A549 (cell line): ENCODE data around the gene TTC8. TPM values are rescaled to one million over a fixed set of nuclear protein-coding genes. Genes with fewer than 3 reads are reported as not detected.

Experiments
- ATAC-seq, 2 experiments: fragments of 200-7000 bp in 1 of 2; fragments of >200 bp in 1 of 2; cut with Nextera tagmentation in 1 of 2; cut with Tn5 transposase in 1 of 2; 3 replicates each; pipeline versions ENCODE4 v1.8.0 to v1.9.1; 2018 to 2020; ENCODE audit warnings: mild to moderate bottlenecking in 1 of 2, moderate library complexity in 1 of 2
- CTCF ChIA-PET: fragments of 300-600 bp; sonication (Branson Sonifier 250); formaldehyde crosslinking; extraction: SDS; loops from one replicate; lab custom pipeline; 2021; ENCODE audit warnings: antibody characterized with exemption, inconsistent platforms; lab: Yijun Ruan, JAX
- POLR2A ChIA-PET: fragments of 350-600 bp; formaldehyde crosslinking; extraction: SDS; loops from one replicate; lab custom pipeline; 2021; ENCODE audit warnings: antibody characterized with exemption, inconsistent platforms; lab: Yijun Ruan, JAX
- DNase-seq, 2 experiments: peaks; one replicate each; pipeline versions ENCODE4 v3.0.0 to v3.0.0-alpha.2; 2011 to 2016; ENCODE audit warnings: low read depth in 1 of 2, low spot score in 1 of 2
- FAIRE-seq: peaks from 2 replicates; lab custom pipeline; 2011; peaks lifted over from hg19 to GRCh38; lab: Jason Lieb, UNC
- H3K27ac ChIP-seq, 2 experiments: fragments of >200 bp; sonication (Bioruptor Twin); formaldehyde crosslinking; 3 replicates each; pipeline ENCODE4 v1.5.1; 2016 to 2017
- H3K4me1 ChIP-seq: fragments of >200 bp; sonication (Bioruptor Twin); formaldehyde crosslinking; 3 replicates; pipeline ENCODE4 v1.6.1; 2016
- H3K4me2 ChIP-seq: fragments of >200 bp; sonication (Bioruptor Twin); formaldehyde crosslinking; 3 replicates; pipeline ENCODE4 v1.6.1; 2016
- H3K4me3 ChIP-seq: fragments of >200 bp; sonication (Bioruptor Twin); formaldehyde crosslinking; 3 replicates; pipeline ENCODE4 v1.5.1; 2016
- H3K9me3 ChIP-seq: fragments of >200 bp; sonication (Bioruptor Twin); formaldehyde crosslinking; 3 replicates; pipeline ENCODE4 v1.6.1; 2016
- ATOH8 ChIP-seq: fragments of 250-450 bp; sonication (Bioruptor Pico); IDR thresholded peaks from 2 replicates; pipeline ENCODE4 v1.5.0; 2020; ENCODE audit warnings: low read depth, mild to moderate bottlenecking, moderate library complexity
- BCL3 ChIP-seq: fragments of >200 bp; sonication (Bioruptor Twin); formaldehyde crosslinking; IDR thresholded peaks from 3 replicates; pipeline ENCODE4 v1.6.1; 2016
- CHD2 ChIP-seq: fragments of 150-350 bp; IDR thresholded peaks from 2 replicates; pipeline ENCODE4 v1.6.1; 2014; ENCODE audit warnings: low read length; ENCODE audit not compliant: partially characterized antibody
- EHF ChIP-seq: fragments of 250-450 bp; sonication (Bioruptor Pico); IDR thresholded peaks from 2 replicates; pipeline ENCODE4 v1.5.0; 2020; ENCODE audit warnings: mild to moderate bottlenecking
- EP300 ChIP-seq, 2 experiments: fragments of >200 bp; sonication (Bioruptor Twin); formaldehyde crosslinking; IDR thresholded peaks; 2 replicates in 1 of 2; 3 replicates in 1 of 2; pipeline ENCODE4 v1.6.1; 2016 to 2017
- ESRRA ChIP-seq: fragments of 150-350 bp; IDR thresholded peaks from 2 replicates; pipeline ENCODE4 v1.6.1; 2014; ENCODE audit warnings: mild to moderate bottlenecking, low read length, borderline replicate concordance
- FOSB ChIP-seq: fragments of 250-450 bp; sonication (Bioruptor Pico); IDR thresholded peaks from 2 replicates; pipeline ENCODE4 v1.5.0; 2020; ENCODE audit warnings: mild to moderate bottlenecking, moderate library complexity
- FOXS1 ChIP-seq: fragments of 250-450 bp; sonication (Bioruptor Pico); IDR thresholded peaks from 2 replicates; pipeline ENCODE4 v1.5.0; 2020; ENCODE audit warnings: mild to moderate bottlenecking, moderate library complexity
- HDAC2 ChIP-seq: fragments of 200-600 bp; sonication (generic); IDR thresholded peaks from 2 replicates; pipeline ENCODE4 v1.6.1; 2016
- HES2 ChIP-seq: fragments of >200 bp; sonication (Bioruptor Twin); formaldehyde crosslinking; IDR thresholded peaks from 2 replicates; pipeline ENCODE4 v1.6.1; 2016
- HEYL ChIP-seq: fragments of 250-450 bp; sonication (Bioruptor Pico); IDR thresholded peaks from 2 replicates; pipeline ENCODE4 v1.8.0; 2021; ENCODE audit warnings: mild to moderate bottlenecking, moderate library complexity
- JUN ChIP-seq, 2 experiments: fragments of >200 bp; sonication (Bioruptor Twin); formaldehyde crosslinking; IDR thresholded peaks; 2 replicates in 1 of 2; 3 replicates in 1 of 2; pipeline ENCODE4 v1.6.1; 2016 to 2017
- KDM1A ChIP-seq: fragments of 200-600 bp; sonication (generic); IDR thresholded peaks from 2 replicates; pipeline ENCODE4 v1.6.1; 2016; ENCODE audit warnings: low read depth, mild to moderate bottlenecking
- KDM5A ChIP-seq: fragments of 200-600 bp; sonication (generic); IDR thresholded peaks from 2 replicates; pipeline ENCODE4 v1.6.1; 2016; ENCODE audit warnings: antibody characterized with exemption, mild to moderate bottlenecking
- MAFK ChIP-seq: fragments of 450-650 bp; IDR thresholded peaks from 2 replicates; pipeline ENCODE4 v1.6.1; 2014; ENCODE audit not compliant: partially characterized antibody
- MAX ChIP-seq: IDR thresholded peaks from 2 replicates; pipeline ENCODE4 v1.6.1; 2012
- MAZ ChIP-seq: fragments of 150-350 bp; IDR thresholded peaks from 2 replicates; pipeline ENCODE4 v1.6.1; 2014; ENCODE audit warnings: antibody characterized with exemption, low read depth, low read length, borderline replicate concordance
- MYC ChIP-seq: IDR thresholded peaks from 2 replicates; pipeline ENCODE4 v1.6.1; 2012; ENCODE audit warnings: mild to moderate bottlenecking, inconsistent platforms, low read length, improper control_type of control experiment, borderline replicate concordance
- NFE2L2 ChIP-seq: fragments of 150-350 bp; conservative IDR thresholded peaks from 2 replicates; pipeline ENCODE4 v1.6.1; 2014; ENCODE audit warnings: low read length
- NR3C1 ChIP-seq: fragments of >200 bp; sonication (Bioruptor Twin); formaldehyde crosslinking; IDR thresholded peaks from 3 replicates; pipeline ENCODE4 v1.6.1; 2017
- PHF8 ChIP-seq: fragments of 200-600 bp; sonication (generic); IDR thresholded peaks from 2 replicates; pipeline ENCODE4 v1.6.1; 2016; ENCODE audit warnings: low read depth, mild to moderate bottlenecking, antibody characterized with exemption, moderate library complexity, borderline replicate concordance
- POLR2A ChIP-seq: IDR thresholded peaks from 2 replicates; pipeline ENCODE4 v1.6.1; 2012; ENCODE audit warnings: mild to moderate bottlenecking, low read length
- POLR2AphosphoS2 ChIP-seq: conservative IDR thresholded peaks from 2 replicates; pipeline ENCODE4 v1.6.1; 2012; ENCODE audit warnings: low read length, improper control_type of control experiment, inconsistent platforms
- RCOR1 ChIP-seq: fragments of 150-350 bp; IDR thresholded peaks from 2 replicates; pipeline ENCODE4 v1.6.1; 2014; ENCODE audit warnings: antibody characterized with exemption, low read length, low read depth
- REST ChIP-seq: fragments of 200-600 bp; sonication (generic); IDR thresholded peaks from 2 replicates; pipeline ENCODE4 v1.6.1; 2016; ENCODE audit warnings: antibody characterized with exemption, mild to moderate bottlenecking, moderate library complexity
- RFX5 ChIP-seq: fragments of 450-650 bp; IDR thresholded peaks from 2 replicates; pipeline ENCODE4 v1.7.1; 2014; ENCODE audit warnings: antibody characterized with exemption, mild to moderate bottlenecking, moderate library complexity
- SMC3 ChIP-seq: fragments of >200 bp; sonication (Bioruptor Twin); formaldehyde crosslinking; IDR thresholded peaks from 3 replicates; pipeline ENCODE4 v1.6.1; 2018; ENCODE audit warnings: inconsistent platforms
- SREBF2 ChIP-seq: fragments of 450-650 bp; IDR thresholded peaks from 2 replicates; pipeline ENCODE4 v1.6.1; 2014; ENCODE audit warnings: mild to moderate bottlenecking, moderate library complexity
- USF2 ChIP-seq: fragments of 450-650 bp; IDR thresholded peaks from 2 replicates; pipeline ENCODE4 v1.6.1; 2014; ENCODE audit warnings: antibody characterized with exemption
- WGBS: methylation state at CpG from one replicate; pipeline ENCODE4 v1.1.6; 2017; ENCODE audit errors: missing lambda C conversion rate; 5-methylcytosine and 5-hydroxymethylcytosine counted together
- polyA plus RNA-seq, 4 experiments: library from polyadenylated mRNA; depleted of rRNA in 3 of 4; stranded (reverse); fragments of >200 nt; fragmentation: RNase III in 1 of 4; extraction: RNeasy Plus Mini Kit Qiagen cat#74134 plus additional on column Dnase treatment in 1 of 4; gene quantifications; 2 replicates in 3 of 4; 3 replicates in 1 of 4; pipeline ENCODE4 v1.2.3, GENCODE V29; 2011 to 2017

Gene TTC8
- polyA plus RNA-seq, 2 of the 4 experiments (the other 2 are of a cell fraction): 36.6 to 56.8 TPM

- 74% methylated on average over 1 of the region's 1 CpG for WGBS
- Histone ChIP-seq H3K4me1 (no peaks in the 10 kb centered on the region), H3K4me3 (no peak overlapping the region), H3K27ac (no peak overlapping the region), H3K4me2 (no peak overlapping the region), H3K9me3 (no peaks in the 10 kb centered on the region)
- POLR2A ChIA-PET: no interaction called here
- no peak for TF ChIP-seq FOXS1
- TF ChIP-seq HES2: no peak
- TF ChIP-seq RFX5: no peak
- TF ChIP-seq ATOH8 (CRISPR knock-in tag): no peak
- no peak for TF ChIP-seq NR3C1
- no peak for TF ChIP-seq EP300 (IDR thresholded peaks at IDR 0.05)
- no peak for TF ChIP-seq MAX
- TF ChIP-seq HDAC2: no peak
- TF ChIP-seq EHF (CRISPR knock-in tag): no peak
- CTCF ChIA-PET: interaction anchor here (1.0 kb wide), 1 partner anchor 174 kb away, joined by 3 read pairs; no protein-coding TSS in a partner anchor
- FAIRE-seq (no peak), DNase-seq (no peak), ATAC-seq (no peak)
These were observed 28.2 kb downstream of the TTC8 start for GRCh38 chr14:88852632-88853031.

- no peaks in the 10 kb centered on the region for H3K4me1 ChIP-seq
- H3K27ac ChIP-seq: no peak overlapping the region
- ATAC-seq (no peak), DNase-seq (no peak), FAIRE-seq (no peak)
- H3K4me2 ChIP-seq: no peak overlapping the region
- TF ChIP-seq RCOR1 (no peak), ESRRA (no peak), MAFK (no peak), MYC (no peak), POLR2AphosphoS2 (no peak), HEYL (CRISPR knock-in tag) (no peak), KDM1A (no peak), MAZ (no peak), PHF8 (no peak), SMC3 (no peak), SREBF2 (no peak)
- ChIA-PET CTCF (interaction anchor here (0.7 kb wide), 1 partner anchor 294 kb away, joined by 3 read pairs; no protein-coding TSS in a partner anchor), POLR2A (no interaction called here)
- no peak overlapping the region for H3K4me3 ChIP-seq
- no peaks in the 10 kb centered on the region for H3K9me3 ChIP-seq
These were observed 28.7 kb downstream of the TTC8 start for GRCh38 chr14:88853129-88853528.

GRCh38 chr14:88856786-88857366, 32.4 kb downstream of the TTC8 start:
- ATAC-seq: no peak
- no peak for FAIRE-seq
- ChIA-PET CTCF (interaction anchor here (1.4 kb wide), 1 partner anchor 64 kb away, joined by 4 read pairs; the partner anchor contains the start of gene EML5), POLR2A (no interaction called here)
- H3K4me2 ChIP-seq: no peak overlapping the region
- DNase-seq: no peak
- H3K4me3 ChIP-seq: no peak overlapping the region
- H3K27ac ChIP-seq: no peak overlapping the region
- no peaks in the 10 kb centered on the region for H3K4me1 ChIP-seq
- 100% methylated on average over 1 of the region's 1 CpG for WGBS
- H3K9me3 ChIP-seq: no peaks in the 10 kb centered on the region
- TF ChIP-seq NFE2L2: no peak
- TF ChIP-seq CHD2: no peak
- TF ChIP-seq KDM5A: no peak
- no peak for TF ChIP-seq POLR2A
- TF ChIP-seq MAX: no peak
- TF ChIP-seq KDM1A: no peak
- TF ChIP-seq MAZ: no peak
- TF ChIP-seq ATOH8 (CRISPR knock-in tag): no peak
- TF ChIP-seq USF2: no peak
- no peak for TF ChIP-seq REST
- no peak for TF ChIP-seq FOSB (CRISPR knock-in tag)
- TF ChIP-seq JUN (IDR thresholded peaks at IDR 0.05): no peak
- TF ChIP-seq BCL3: no peak
